Measurements from ENCODE around the gene LRRC1.

Gene LRRC1

DNA sequence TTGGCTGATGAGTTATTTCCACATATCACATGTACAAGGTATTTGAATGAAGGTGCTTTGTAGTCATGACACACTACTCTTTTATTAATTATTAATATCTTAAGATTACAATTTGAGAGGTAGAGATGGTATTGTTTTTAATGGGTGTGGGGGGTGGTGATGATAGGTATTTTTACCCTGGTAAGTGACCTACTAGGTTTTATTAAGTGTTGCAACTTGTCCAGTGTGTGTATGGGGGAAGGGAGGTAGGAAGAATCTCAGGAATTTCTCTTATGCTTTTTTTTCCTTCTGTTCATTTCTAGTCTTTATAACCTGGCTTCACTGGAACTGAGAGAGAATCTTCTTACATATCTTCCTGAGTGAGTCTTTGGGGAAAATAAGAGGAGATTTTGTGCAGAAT lies 101.4 kb downstream of the LRRC1 start:
- DNase-seq: no peak

DNA sequence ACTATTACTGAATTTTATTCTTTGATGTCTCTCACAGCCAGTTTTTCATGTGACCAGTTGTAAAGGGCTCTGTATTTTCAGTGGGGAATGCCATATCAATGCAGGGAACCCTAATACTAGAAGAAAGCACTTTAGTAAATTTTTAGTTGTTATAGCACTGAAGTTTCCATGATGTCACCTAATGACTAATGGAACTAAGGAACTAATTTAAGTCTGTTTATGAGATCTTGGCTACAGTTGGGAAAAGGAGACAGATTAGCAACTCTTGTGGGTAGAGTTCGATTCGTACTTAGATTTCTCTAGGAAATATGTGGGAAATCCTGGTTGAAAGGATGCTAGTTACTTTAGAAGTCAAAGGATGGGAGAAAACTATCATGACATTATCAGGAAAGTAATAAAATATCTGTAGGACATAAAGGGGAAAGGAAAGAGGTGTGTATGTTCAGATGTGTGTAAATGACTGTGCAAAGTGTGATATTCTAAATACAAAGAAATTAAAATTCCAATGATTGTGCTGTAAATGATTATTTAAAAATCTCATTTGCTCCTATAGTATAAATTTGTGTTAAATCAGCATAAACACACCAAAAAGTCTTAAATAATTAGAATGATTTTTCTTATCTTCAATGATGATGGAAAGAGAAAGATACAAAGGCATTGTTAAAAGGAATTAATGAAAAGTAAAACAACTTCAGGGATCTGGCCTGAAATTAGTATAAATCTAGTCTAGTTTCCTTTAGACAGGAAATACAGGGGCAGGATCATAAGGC lies 103.4 kb downstream of the LRRC1 start:
- peak in 1 of 3 donors; percentile 13 for DNase-seq

DNA sequence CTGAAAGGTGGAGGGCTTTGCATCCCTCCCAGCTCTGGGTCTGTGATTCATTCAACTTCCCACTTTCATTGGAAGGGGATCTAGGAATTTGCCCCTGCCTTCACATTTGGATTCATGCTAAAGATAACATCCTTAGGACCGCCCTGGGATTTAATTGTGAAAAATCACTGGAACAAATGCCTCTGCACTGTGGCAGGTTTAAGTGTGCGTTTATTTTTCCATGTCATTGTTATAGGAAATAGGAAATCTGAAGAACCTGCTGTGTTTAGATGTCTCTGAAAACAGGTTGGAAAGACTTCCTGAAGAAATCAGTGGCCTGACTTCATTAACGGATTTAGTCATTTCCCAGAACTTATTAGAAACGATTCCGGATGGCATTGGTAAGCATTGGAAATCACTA lies 104.7 kb downstream of the LRRC1 start:
- DNase-seq: no peak

DNA sequence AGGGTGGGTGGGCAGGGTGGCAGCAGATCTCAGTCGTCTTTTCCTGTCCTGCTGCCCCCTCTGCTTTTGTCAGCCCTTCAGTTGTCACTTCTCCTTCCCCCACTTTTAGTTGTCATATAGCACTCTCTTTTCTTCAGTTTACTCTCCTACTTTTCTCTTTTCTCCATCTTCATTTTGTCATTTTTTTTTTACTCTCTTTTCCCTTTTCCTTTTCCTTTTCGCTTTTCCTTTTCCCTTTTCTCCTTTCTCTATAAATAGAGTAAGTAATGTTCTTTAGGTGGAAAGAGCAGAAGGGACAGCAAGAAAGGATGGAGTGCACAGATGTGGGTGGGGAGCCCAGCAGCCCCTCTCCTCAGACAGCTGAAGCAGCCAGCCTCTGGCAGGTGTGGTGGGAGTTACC lies 108.6 kb downstream of the LRRC1 start:
- no peak for DNase-seq

DNA sequence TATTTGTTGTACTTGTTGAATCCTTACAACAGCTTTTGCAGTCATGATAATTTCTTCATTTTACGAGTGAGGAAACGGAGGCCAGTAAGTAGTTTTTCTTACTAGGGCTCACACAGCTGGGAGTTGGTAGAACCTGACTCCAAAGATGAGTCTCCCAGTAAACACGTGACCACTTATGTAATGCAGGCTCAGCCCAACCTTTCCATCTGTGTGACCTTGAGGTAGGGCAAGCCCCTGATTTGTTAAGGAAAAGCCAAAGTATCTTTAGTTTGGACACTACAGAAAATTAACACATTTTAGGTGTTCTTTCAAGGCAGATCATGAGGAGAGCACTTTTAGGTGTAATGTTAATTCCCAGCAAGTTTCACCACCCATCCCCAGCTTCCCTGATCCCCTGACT lies 111.3 kb downstream of the LRRC1 start:
- DNase-seq: no peak

DNA sequence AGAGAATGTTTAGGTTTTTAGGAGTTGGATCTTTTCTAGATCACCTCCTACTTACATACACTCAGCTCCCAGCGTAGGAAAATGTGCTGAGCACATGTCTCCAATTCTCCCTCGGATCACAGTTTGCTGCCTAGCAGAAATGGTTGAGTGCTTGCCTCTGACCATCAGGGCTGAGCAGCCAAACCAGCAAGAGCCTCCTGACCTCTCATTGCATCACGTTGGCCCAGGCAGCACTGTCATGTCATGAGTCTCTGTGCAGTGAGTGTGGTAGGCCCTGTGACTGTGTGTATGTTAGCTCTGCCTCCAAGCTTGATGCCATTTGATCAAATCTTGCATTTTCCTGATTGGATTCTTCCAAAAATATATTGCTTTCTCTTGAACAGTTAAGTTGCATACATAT lies 112.0 kb downstream of the LRRC1 start:
- no peak for DNase-seq

DNA sequence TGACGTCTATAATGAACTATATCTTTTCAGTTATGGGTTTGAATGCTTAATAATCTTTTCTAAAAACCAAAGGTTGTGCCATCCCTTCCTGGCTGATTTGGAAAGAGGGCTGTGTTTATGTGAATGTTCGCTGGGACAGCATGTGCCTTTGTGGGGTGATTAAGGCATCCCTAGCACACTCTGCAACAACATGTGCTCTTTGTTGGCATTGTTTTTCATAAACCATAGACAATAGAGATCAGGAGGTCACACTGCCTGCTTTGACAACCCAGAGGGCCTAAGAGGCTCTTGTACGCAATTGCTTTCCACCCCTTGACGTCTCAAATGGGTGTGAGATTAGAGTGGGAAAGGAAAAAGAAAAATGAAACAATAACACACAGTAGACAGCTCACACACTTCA lies 116.0 kb downstream of the LRRC1 start:
- DNase-seq: no peak

DNA sequence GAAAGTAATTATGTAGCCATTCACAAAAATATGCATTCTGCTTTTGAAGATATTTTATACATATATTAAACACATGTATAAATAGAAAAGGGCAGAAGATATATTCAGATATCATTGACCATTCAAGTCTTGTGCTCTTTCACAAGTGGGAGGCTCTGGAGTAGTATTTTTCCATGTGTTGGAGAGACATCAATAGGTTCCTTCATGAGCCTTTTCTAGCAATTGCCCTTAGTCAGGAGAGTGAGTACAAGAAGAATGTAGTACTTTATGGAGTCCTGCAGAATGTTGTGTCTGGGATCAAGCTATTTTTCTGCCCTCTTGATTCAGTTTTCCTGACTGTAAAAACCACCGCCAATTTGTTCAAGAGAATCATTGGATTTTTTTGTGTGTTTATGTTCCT lies 117.9 kb downstream of the LRRC1 start:
- no peak for DNase-seq

DNA sequence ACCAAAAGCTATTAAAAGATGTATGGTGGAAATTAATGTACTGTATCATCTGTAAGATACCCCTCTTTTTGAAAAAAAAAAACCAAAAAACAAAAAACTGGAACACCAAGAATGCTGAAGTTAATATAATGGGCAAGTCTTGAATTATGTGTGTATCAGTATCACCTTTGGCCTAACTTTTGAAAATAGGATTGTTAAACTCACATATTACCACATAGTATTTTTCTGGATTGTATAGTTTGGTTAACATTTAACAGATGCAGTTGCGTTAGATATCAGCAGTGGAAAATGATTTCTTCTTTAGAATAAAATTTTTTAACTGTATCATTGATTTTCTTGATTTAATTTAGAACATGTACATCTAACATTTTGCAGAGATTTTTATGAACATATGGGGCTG lies 118.5 kb downstream of the LRRC1 start:
- no peak for DNase-seq

DNA sequence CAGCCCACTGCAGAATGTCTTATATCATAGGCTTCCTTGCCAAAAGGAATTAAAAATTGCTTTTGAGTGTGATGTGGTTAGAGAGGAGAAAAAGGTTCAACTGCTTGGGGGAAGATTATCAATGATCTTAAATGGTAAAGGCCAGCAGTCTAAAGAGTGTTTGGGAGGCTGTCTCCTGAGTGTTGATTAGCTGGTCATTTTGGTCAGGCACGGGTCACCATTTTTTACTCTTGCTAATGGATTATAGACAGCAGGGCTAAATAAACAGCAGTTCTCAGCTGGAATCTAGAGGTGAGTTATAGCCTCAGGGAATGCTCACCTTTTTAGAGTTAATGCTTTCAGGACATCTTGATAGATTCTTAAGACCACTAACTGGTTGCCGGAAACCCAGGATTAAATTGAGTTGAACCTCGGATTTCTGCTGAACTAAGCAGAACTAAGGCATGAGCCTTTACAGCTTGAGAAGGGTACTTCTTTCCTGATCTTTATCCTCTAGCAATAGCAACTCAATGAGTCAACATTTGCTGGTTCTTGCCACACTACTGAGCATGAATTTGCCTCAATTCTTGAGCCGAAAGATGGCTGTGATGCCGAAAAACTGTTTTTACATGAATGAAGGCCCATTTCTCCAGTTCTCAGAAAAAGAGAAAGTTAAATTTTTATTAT lies 120.4 kb downstream of the LRRC1 start:
- DNase-seq: no peak

DNA sequence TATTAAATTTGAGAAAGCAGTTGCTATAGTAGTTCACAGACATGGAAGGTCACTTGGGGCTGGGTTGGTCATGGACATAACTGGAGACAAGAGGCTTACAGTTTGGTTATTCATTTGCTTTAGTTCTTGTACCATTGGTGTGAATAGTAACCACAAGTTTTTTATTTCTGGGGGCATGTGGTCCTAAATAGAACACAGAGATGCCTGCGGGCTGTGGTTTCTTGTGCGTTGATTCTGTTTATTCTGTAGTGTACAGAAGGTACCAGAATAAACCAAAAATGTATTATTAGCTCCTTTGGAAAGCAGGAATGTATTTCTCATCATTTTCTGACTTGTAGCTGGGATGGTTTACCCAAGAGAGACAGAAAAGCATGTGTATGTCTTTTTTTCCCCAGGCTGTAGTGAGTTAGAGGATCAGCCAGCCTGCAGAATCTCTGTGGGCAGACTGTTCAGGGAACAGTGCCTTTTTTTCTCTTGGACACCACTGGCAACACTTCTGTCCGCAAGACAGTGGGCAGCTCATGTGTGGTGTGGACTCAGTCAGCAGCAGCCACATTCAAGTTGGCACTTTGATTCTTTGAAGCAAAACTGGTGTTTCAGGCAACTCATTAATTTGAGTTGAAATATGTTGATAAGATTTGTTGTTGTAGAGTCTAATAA lies 122.1 kb downstream of the LRRC1 start:
- no peak for DNase-seq

DNA sequence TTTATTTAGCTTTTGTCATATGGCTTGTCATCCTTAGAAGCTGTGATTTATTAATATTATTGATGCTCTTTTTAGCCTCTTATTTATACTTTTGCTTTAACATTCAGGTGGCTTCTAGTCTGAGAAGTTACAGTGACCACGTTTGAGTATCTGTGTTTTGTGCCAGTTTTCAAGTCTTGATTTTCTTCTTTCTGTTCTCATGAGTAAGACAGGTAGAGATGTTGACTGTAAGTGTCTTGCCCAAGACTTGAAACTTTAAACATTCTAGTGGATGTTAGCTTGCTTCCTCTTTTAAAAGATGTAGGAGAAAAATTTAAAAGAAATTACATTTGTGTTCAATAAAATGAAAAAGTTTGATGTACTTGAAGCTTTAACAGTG lies 122.6 kb downstream of the LRRC1 start:
- DNase-seq: no peak

DNA sequence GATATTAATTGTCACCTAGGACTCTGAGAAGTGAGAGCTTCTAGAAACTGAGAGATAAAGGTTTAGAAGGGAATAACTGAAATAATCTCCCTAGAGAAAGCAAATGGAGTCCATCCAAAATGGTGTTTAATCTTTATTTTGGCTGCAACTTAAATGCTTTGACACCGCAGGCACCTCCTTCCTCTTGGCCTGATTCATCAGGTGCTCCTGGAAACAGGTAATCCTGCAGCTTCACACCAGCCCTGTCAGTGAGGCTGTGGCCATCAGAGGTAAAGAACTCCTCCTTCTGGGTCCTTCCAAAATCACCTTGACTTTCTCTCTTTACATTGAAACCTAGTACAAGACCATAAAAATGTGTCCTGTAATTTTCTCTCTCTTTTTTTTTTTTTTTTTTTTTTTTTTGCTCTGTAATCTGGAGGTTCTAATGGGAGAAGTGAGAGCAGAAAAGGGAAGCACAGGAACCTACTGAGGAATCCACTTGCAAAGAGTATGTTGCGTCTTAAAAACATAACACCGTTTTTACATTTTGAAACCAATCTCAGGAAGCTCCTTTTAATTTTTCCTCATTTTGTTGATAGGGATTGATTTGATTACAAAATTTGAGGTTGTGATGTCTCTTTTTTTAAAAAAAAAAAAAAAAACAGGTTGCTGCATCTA lies 124.2 kb downstream of the LRRC1 start:
- DNase-seq: peak in 2 of 3 donors; percentile 25 to 33

DNA sequence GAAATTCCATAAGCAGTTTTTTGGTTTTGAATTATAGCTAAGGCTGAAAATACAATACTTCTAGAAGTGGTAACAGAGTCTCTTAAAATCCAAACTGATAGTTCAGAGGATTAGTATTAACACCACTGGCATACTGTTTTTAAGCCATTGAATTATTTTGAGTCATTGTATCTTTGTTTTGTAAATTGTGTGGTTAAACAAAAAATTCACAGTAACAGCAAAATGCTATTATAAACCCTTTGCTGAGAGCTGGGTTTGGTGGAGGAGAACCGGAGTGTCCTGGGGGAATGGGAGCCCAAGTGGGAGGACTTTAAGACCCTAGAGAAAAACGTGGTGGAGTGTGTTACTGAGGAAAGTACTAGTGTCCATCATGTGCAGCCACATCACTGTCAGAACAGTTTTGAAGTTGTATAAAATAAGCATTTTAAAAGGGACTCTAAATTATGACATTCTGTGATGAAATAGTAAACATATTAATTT lies 125.1 kb downstream of the LRRC1 start:
- no peak for DNase-seq

DNA sequence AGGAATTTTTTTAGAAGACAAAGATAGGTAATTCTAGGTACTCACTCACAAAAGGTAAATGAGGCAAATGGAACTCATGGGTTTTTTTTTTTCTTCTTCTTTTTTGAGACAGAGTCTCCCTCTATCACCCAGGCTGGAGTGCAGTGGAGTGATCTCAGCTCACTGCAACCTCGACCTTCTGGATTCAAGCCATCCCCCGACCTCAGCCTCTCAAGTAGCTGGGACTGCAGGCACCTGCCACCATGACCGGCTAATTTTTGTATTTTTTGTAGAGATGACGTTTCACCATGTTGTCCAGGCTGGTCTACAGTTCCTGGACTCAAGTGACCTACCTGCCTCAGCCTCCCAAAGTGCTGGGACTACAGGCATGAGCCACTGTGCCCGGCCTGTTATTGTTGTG lies 126.1 kb downstream of the LRRC1 start:
- DNase-seq: no peak

DNA sequence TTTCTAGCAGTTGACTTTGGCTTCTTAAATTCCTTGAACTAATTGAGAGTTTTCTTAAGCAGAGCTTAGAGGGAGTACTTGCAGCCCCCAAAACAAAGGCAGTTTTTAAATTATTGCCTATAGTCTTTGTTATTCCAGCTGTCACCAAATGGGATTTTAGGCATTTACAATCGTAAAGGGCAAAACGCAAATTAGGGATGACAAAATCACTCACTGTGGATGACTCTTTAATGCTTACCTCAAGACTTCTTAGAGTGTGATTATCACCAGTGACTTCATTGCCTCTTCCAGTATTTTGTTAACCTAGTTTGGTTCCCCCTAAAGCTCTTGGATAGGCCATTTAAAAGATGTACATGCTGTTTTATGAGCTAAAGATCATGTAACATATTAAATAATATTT lies 126.8 kb downstream of the LRRC1 start:
- no peak for DNase-seq

DNA sequence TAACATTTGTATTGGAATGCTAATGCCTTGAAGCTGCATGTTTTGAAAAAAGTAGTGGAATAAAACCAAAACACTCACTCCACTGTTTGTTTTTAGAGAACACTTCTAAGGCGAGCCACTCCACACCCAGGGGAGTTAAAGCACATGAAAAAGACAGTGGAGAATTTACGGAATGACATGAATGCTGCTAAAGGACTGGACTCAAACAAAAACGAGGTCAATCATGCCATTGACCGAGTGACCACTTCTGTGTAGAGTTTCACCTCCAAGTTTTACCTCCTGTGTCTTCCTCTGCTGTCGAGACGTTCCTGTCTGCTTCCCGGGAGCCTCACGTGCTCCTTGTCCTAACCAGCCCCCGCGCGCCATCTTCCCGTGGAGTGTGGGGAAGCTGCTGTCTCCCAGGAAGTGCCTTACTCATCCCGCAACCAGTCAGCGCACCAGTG lies 127.8 kb downstream of the LRRC1 start:
- DNase-seq: no peak

DNA sequence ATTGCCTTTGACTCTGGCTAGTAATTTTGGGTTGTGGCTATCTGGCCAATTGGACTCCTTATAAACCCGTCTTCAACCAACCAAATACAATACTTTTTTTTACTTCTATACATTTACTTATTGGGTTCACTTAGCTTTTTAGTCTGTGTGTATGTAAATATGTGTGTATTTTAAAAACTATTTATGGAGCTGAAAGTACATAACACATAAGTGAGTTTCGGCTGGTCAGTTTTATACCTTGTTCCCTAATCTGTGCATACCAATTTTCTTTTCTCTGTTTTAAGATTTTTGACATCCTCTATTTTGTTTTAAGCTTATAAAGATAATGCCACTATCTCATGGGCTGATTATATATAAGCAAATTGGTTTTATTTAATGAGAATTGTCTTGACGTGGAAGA lies 129.5 kb downstream of the LRRC1 start:
- no peak for DNase-seq

DNA sequence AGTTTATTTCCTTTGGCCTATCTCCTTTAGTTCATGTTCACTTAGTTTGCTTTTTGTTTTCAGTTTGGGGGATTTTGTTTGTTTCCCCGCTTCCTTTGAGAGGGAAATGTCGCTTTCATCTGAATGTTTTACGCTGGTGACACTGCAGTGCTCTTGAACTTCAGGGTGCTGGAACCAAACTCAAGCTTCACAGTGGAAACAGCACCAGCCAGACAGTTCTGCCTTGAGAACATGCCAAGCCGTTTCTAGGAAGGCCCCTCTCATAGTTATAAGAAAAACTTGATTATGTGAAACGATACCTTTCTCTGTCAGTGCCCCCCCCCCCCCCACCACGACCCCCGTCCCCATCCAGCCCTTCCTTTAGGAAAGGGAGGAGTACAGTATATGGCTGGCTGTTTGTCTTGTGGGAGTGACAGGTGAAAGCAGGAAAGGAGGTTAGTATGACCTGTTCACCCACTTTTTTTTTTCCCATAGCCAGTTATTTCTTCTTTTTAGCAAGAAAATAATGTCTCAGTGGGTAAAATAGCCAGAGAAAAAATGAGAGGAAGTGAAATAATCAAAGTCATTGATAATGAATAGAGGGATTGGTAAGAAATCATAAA lies 130.1 kb downstream of the LRRC1 start:
- no peak for DNase-seq

DNA sequence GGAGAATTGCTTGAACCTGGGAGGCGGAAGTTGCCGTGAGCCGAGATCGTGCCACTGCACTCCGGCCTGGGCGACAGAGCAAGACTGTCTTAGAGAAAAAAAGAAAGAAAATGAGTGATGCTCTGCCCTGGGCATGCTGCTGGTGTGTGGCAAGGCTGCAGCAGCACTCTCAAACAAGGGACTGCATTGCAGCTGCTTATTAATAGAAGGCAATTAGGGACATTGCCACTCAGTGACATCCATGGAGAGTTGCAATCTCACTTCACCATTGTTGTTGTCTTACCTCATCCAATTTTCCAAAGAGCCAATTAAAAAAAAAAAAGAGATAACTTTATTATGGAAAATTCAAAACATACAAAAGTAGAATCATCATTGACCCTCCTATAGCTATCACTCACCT lies 131.1 kb downstream of the LRRC1 start:
- DNase-seq: no peak

DNA sequence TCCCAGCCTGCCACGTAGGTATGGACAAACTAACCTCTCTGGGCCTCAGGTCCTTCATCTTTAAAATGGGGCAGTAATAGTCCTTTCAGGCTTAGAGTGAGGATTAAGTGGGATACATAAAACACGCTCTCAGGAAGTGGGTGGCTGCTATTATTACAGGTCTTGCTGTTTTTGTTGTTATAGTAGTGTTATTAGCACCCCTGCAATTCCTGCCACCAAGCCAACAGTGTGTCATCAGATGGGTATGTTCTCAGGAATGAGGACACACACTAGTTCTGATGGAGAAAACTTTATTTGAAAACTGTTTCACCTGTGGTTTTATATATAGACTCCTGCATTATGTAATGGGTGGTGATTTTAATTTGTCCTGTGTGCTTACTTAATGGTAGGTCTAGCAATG lies 131.7 kb downstream of the LRRC1 start:
- no peak for DNase-seq

DNA sequence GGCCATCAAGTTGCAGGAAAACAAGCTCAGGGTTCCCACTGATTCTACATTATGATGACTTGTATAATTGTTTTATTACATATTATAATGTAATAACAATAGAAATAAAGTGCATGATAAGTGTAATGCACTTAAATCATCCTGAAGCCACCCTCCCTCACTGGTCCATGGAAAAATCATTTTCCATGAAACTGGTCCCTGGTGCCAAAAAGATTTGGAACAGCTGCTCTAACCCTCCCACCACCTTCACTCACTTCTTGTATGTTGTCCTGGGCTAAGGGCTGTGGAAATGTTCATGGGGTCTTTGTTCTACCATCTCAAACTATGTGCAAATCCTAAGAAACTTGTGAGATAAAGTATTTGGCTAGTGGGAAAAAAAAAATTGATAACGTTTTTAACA lies 133.8 kb downstream of the LRRC1 start:
- no peak for DNase-seq

Measured in suppressor macrophage treated with lipopolysaccharide for 1 hour (primary cell).